Measurements from ENCODE around the gene MSANTD2.

DNA sequence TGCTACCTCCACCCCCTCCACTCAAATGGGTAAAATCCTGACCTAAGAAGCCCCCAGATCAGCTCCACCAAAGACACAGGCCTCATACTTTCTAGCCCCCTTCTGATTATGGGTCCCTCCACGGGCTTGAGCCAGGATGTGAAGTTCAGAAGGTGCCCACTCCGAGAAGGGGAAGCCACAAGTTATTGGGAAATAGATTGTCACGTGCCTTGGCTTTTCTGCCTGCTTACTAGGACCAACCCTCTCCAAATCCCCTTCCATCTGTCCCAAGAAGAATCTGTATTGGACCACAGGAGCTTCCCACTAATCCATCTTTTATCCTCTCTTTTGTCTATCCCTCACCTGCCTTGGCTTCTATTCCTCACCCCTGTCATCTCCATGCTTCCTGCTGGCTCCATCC, 63.5 kb downstream of the MSANTD2 start:
- no peak for TF ChIP-seq REST (IDR thresholded peaks at IDR 0.05; ENCODE audit: unreplicated experiment)
- no peak for TF ChIP-seq CTCF (conservative IDR thresholded peaks at IDR 0.05; ENCODE audit: low read depth in 2 of 2)
- TF ChIP-seq EZH2 (IDR thresholded peaks at IDR 0.05; ENCODE audit: low read depth, unreplicated experiment) = no peak
- TF ChIP-seq POLR2AphosphoS5 (IDR thresholded peaks at IDR 0.05; ENCODE audit: low read depth) = no peak
- no peak for TF ChIP-seq EZH2phosphoT487 (IDR thresholded peaks at IDR 0.05; ENCODE audit: unreplicated experiment)
- TF ChIP-seq ZNF114 (CRISPR knock-in tag; IDR thresholded peaks at IDR 0.05) = no peak
- no peak for TF ChIP-seq STAT1 (IDR thresholded peaks at IDR 0.05; ENCODE audit: unreplicated experiment)
- no peak for TF ChIP-seq ZNF331 (CRISPR knock-in tag; IDR thresholded peaks at IDR 0.05; ENCODE audit: low read depth)
